ENCODE measurements around the gene NAALAD2. TPM values are rescaled to one million over a fixed set of nuclear protein-coding genes. Genes with fewer than 3 reads are reported as not detected.
A peak's percentile ranks its signal among the peaks of the same experiment; 100 is the strongest.
"Not testable (repeated sequence)": the region's sequence is repeated elsewhere in the genome, so short reads cannot be mapped to it uniquely, and the experiment has no call there.

NAALAD2 gene
- total RNA-seq, 2 donors from 2014 or later: not detected

GRCh38 chr11:90213322-90213721, 78.9 kb downstream of the NAALAD2 start:
- Mint-ChIP-seq H3K4me1 (peaks cover 13% of the 10 kb centered on the region), H3K9me3 (no peaks in the 10 kb centered on the region), H3K4me3 (no peak overlapping the region), H3K27ac (no peak overlapping the region), H3K27me3 (no peaks in the 10 kb centered on the region), H3K36me3 (ENCODE audit: low read depth) (peaks cover 98% of the 10 kb centered on the region)
- ATAC-seq (replicated peaks): no peak

- Mint-ChIP-seq H3K4me1 (peaks cover 37% of the 10 kb centered on the region), H3K27ac (peak overlapping the region; percentile 56), H3K9me3 (no peaks in the 10 kb centered on the region), H3K36me3 (ENCODE audit: low read depth) (peaks cover 93% of the 10 kb centered on the region), H3K4me3 (peak overlapping the region; percentile 7), H3K27me3 (no peaks in the 10 kb centered on the region)
- ATAC-seq (replicated peaks): no peak
Observed at GRCh38 chr11:90216611-90217010, 82.1 kb downstream of the NAALAD2 start.

- Mint-ChIP-seq H3K27me3 (no peaks in the 10 kb centered on the region), H3K27ac (no peak overlapping the region), H3K4me1 (peaks cover 35% of the 10 kb centered on the region)
Observed at GRCh38 chr11:90218606-90219005, 84.1 kb downstream of the NAALAD2 start.

GRCh38 chr11:90219438-90219837, 85.0 kb downstream of the NAALAD2 start:
- Mint-ChIP-seq H3K4me3 (peak overlapping the region; percentile 95), H3K36me3 (ENCODE audit: low read depth) (peaks cover 73% of the 10 kb centered on the region)
- ATAC-seq (replicated peaks): no peak

More at GRCh38 chr11:90218606-90219005, 84.1 kb downstream of the NAALAD2 start:
- peaks cover 82% of the 10 kb centered on the region for H3K36me3 Mint-ChIP-seq (ENCODE audit: low read depth)
- peak overlapping the region; percentile 95 for H3K4me3 Mint-ChIP-seq
- no peaks in the 10 kb centered on the region for H3K9me3 Mint-ChIP-seq
- no peak for ATAC-seq (replicated peaks)

GRCh38 chr11:90220391-90220790, 85.9 kb downstream of the NAALAD2 start:
- Mint-ChIP-seq H3K27me3 (no peaks in the 10 kb centered on the region), H3K27ac (peak overlapping the region; percentile 93), H3K4me3 (peak overlapping the region; percentile 95), H3K4me1 (peaks cover 32% of the 10 kb centered on the region), H3K36me3 (ENCODE audit: low read depth) (peaks cover 64% of the 10 kb centered on the region), H3K9me3 (no peaks in the 10 kb centered on the region)
- ATAC-seq (replicated peaks): no peak

More at GRCh38 chr11:90219438-90219837, 85.0 kb downstream of the NAALAD2 start:
- Mint-ChIP-seq H3K4me1 (peaks cover 32% of the 10 kb centered on the region), H3K27me3 (no peaks in the 10 kb centered on the region), H3K9me3 (no peaks in the 10 kb centered on the region), H3K27ac (peak overlapping the region; percentile 93)

- no peaks in the 10 kb centered on the region for H3K9me3 Mint-ChIP-seq
- peak overlapping the region; percentile 95 for H3K4me3 Mint-ChIP-seq
- H3K27ac Mint-ChIP-seq: peak overlapping the region; percentile 93
- ATAC-seq (replicated peaks): peak; percentile 7
- H3K4me1 Mint-ChIP-seq: peaks cover 24% of the 10 kb centered on the region
- no peaks in the 10 kb centered on the region for H3K27me3 Mint-ChIP-seq
- H3K36me3 Mint-ChIP-seq (ENCODE audit: low read depth): peaks cover 49% of the 10 kb centered on the region
Observed at GRCh38 chr11:90221803-90222458, 87.5 kb downstream of the NAALAD2 start.

- Mint-ChIP-seq H3K4me3 (peak within 1 kb of the TSS; percentile 95), H3K36me3 (ENCODE audit: low read depth) (peaks cover 42% of the 10 kb centered on the region), H3K9me3 (no peaks in the 10 kb centered on the region), H3K27ac (peak within 1 kb of the TSS; percentile 93), H3K4me1 (peaks cover 24% of the 10 kb centered on the region), H3K27me3 (no peaks in the 10 kb centered on the region)
- peak; percentile 94 for ATAC-seq (replicated peaks)
Observed at GRCh38 chr11:90222459-90223247, 88.2 kb downstream of the NAALAD2 start, which contains the start of gene CHORDC1. CHORDC1 (minus strand) TSS chr11:90223049; CDS start chr11:90222954, 95 bp downstream.

GRCh38 chr11:90223248-90223585, 88.8 kb downstream of the NAALAD2 start:
- Mint-ChIP-seq H3K4me3 (peak overlapping the region; percentile 95), H3K27me3 (no peaks in the 10 kb centered on the region), H3K36me3 (ENCODE audit: low read depth) (peaks cover 37% of the 10 kb centered on the region), H3K27ac (peak overlapping the region; percentile 93), H3K9me3 (no peaks in the 10 kb centered on the region), H3K4me1 (peaks cover 24% of the 10 kb centered on the region)
- ATAC-seq (replicated peaks): peak; percentile 67

GRCh38 chr11:90228056-90228455, 93.6 kb downstream of the NAALAD2 start:
- no peaks in the 10 kb centered on the region for H3K9me3 Mint-ChIP-seq
- ATAC-seq (replicated peaks): no peak
- no peak overlapping the region for H3K27ac Mint-ChIP-seq
- H3K36me3 Mint-ChIP-seq (ENCODE audit: low read depth): no peaks in the 10 kb centered on the region
- H3K4me1 Mint-ChIP-seq: no peaks in the 10 kb centered on the region
- H3K4me3 Mint-ChIP-seq: no peak overlapping the region
- H3K27me3 Mint-ChIP-seq: no peaks in the 10 kb centered on the region

GRCh38 chr11:90229791-90230190, 95.3 kb downstream of the NAALAD2 start:
- Mint-ChIP-seq H3K36me3 (ENCODE audit: low read depth) (no peaks in the 10 kb centered on the region), H3K27me3 (no peaks in the 10 kb centered on the region), H3K4me1 (no peaks in the 10 kb centered on the region), H3K27ac (no peak overlapping the region), H3K9me3 (no peaks in the 10 kb centered on the region), H3K4me3 (no peak overlapping the region)
- ATAC-seq (replicated peaks): no peak

GRCh38 chr11:90234977-90235376, 100.5 kb downstream of the NAALAD2 start:
- H3K27ac Mint-ChIP-seq: no peak overlapping the region
- no peak overlapping the region for H3K4me3 Mint-ChIP-seq
- no peaks in the 10 kb centered on the region for H3K4me1 Mint-ChIP-seq
- H3K9me3 Mint-ChIP-seq: no peaks in the 10 kb centered on the region
- H3K27me3 Mint-ChIP-seq: no peaks in the 10 kb centered on the region
- no peak for ATAC-seq (replicated peaks)
- H3K36me3 Mint-ChIP-seq (ENCODE audit: low read depth): no peaks in the 10 kb centered on the region

GRCh38 chr11:90235526-90235925, 101.1 kb downstream of the NAALAD2 start:
- Mint-ChIP-seq H3K27me3 (no peaks in the 10 kb centered on the region), H3K36me3 (ENCODE audit: low read depth) (no peaks in the 10 kb centered on the region), H3K9me3 (no peaks in the 10 kb centered on the region)

GRCh38 chr11:90237004-90237403, 102.5 kb downstream of the NAALAD2 start:
- Mint-ChIP-seq H3K9me3 (no peaks in the 10 kb centered on the region), H3K27me3 (no peaks in the 10 kb centered on the region)

More at GRCh38 chr11:90235526-90235925, 101.1 kb downstream of the NAALAD2 start:
- Mint-ChIP-seq H3K4me3 (no peak overlapping the region), H3K4me1 (no peaks in the 10 kb centered on the region), H3K27ac (no peak overlapping the region)
- ATAC-seq (replicated peaks): no peak

GRCh38 chr11:90239967-90240636, 105.6 kb downstream of the NAALAD2 start:
- H3K27me3 Mint-ChIP-seq; H3K36me3 Mint-ChIP-seq (ENCODE audit: low read depth); H3K9me3 Mint-ChIP-seq; H3K4me1 Mint-ChIP-seq: not testable (repeated sequence)
- Mint-ChIP-seq H3K27ac (peak overlapping the region; percentile 58), H3K4me3 (peak overlapping the region; percentile 65)
- ATAC-seq (replicated peaks): peak; percentile 77

More at GRCh38 chr11:90237004-90237403, 102.5 kb downstream of the NAALAD2 start:
- Mint-ChIP-seq H3K4me3 (no peak overlapping the region), H3K4me1 (no peaks in the 10 kb centered on the region), H3K36me3 (ENCODE audit: low read depth) (no peaks in the 10 kb centered on the region), H3K27ac (no peak overlapping the region)
- no peak for ATAC-seq (replicated peaks)

All from activated T-helper 17 cell treated with anti-CD3 and anti-CD28 coated beads, Interleukin-2, amount 50 U/mL, for 72 hours (primary cell).